GM12878 (cell line): ENCODE measurements around the gene RIC8B. TPM values are rescaled to one million over a fixed set of nuclear protein-coding genes. Genes with fewer than 3 reads are reported as not detected.

ENCODE experiments used
- ATAC-seq: fragments of 200-7000 bp; cut with Tn5 transposase; 3 replicates; pipeline ENCODE4 v1.9.1; 2020; ENCODE audit warnings: mild to moderate bottlenecking, moderate library complexity
- BruUV-seq: library from RNA; stranded (reverse); fragments of 400-500 nt; replicated peaks from 2 replicates; lab custom pipeline; 2021; lab: Mats Ljungman, UMichigan
- CTCF ChIA-PET: fragments of 300-600 bp; sonication (Branson Sonifier 250); formaldehyde crosslinking; extraction: SDS; loops from one replicate; lab custom pipeline; 2021; ENCODE audit warnings: inconsistent platforms; lab: Yijun Ruan, JAX
- POLR2A ChIA-PET: fragments of 350-600 bp; formaldehyde crosslinking; extraction: SDS; loops from one replicate; lab custom pipeline; 2021; ENCODE audit warnings: inconsistent platforms; lab: Charles Lee
- RAD21 ChIA-PET: fragments of 300-600 bp; sonication (Branson Sonifier 250); formaldehyde crosslinking; loops from one replicate; lab custom pipeline; 2023; ENCODE audit warnings: antibody characterized with exemption; ENCODE audit not compliant: unreplicated experiment; lab: Charles Lee
- SMC1A ChIA-PET: fragments of 300-600 bp; sonication (Branson Sonifier 250); formaldehyde crosslinking; loops from one replicate; lab custom pipeline; 2023; ENCODE audit not compliant: unreplicated experiment, uncharacterized antibody; lab: Charles Lee
- DNase-seq: peaks from one replicate; pipeline ENCODE4 v3.0.0-alpha.2; 2011; ENCODE audit warnings: low read depth, low spot score
- FAIRE-seq: peaks from 3 replicates; lab custom pipeline; 2011; peaks lifted over from hg19 to GRCh38; lab: Jason Lieb, UNC
- H2AFZ ChIP-seq: 2 replicates; pipeline ENCODE4 v1.6.0; 2011; ENCODE audit warnings: low read depth, low read length, control low read depth; ENCODE audit not compliant: control insufficient read depth
- H3K27ac ChIP-seq: 2 replicates; pipeline ENCODE4 v1.5.1; 2011; ENCODE audit warnings: control low read depth; ENCODE audit not compliant: control insufficient read depth, insufficient read depth
- H3K27me3 ChIP-seq, 2 experiments: replicated peaks in 1 of 2; 2 replicates each; pipeline versions ENCODE4 v1.6.0 to v1.6.1; 2011; ENCODE audit warnings: low read length in 1 of 2; ENCODE audit not compliant: control insufficient read depth in 2 of 2, insufficient read depth in 2 of 2
- H3K36me3 ChIP-seq, 2 experiments: 2 replicates each; pipeline ENCODE4 v1.5.1; 2011; ENCODE audit warnings: low read length in 1 of 2; ENCODE audit not compliant: control insufficient read depth in 2 of 2, insufficient read depth in 2 of 2
- H3K4me1 ChIP-seq: 2 replicates; pipeline ENCODE4 v1.6.1; 2011; ENCODE audit warnings: mild to moderate bottlenecking, low read length, moderate library complexity, mixed read lengths; ENCODE audit not compliant: control insufficient read depth, insufficient read depth
- H3K4me2 ChIP-seq: 2 replicates; pipeline ENCODE4 v1.6.0; 2011; ENCODE audit warnings: control low read depth; ENCODE audit not compliant: control insufficient read depth, insufficient read depth
- H3K4me3 ChIP-seq: fragments of 200-600 bp; sonication (generic); 2 replicates; pipeline ENCODE4 v1.5.1; 2016
- H3K79me2 ChIP-seq: 2 replicates; pipeline ENCODE4 v1.6.0; 2011; ENCODE audit warnings: low read length; ENCODE audit not compliant: control insufficient read depth, insufficient read depth
- H3K9ac ChIP-seq: 2 replicates; pipeline ENCODE4 v1.8.0; 2011; ENCODE audit warnings: low read length, control low read depth, mixed read lengths; ENCODE audit not compliant: control insufficient read depth, insufficient read depth
- H3K9me3 ChIP-seq: replicated peaks from 3 replicates; pipeline ENCODE4 v1.5.1; 2011; ENCODE audit warnings: mild to moderate bottlenecking, low read length; ENCODE audit not compliant: control insufficient read depth, insufficient read depth
- H4K20me1 ChIP-seq: 2 replicates; pipeline ENCODE4 v1.6.0; 2011; ENCODE audit not compliant: control insufficient read depth, insufficient read depth
- FOXK2 ChIP-seq: fragments of 450-650 bp; IDR thresholded peaks from 2 replicates; pipeline ENCODE4 v1.6.1; 2017; ENCODE audit warnings: mild to moderate bottlenecking, moderate library complexity
- IKZF2 ChIP-seq, 2 experiments: fragments of 450-650 bp; IDR thresholded peaks; 2 replicates each; pipeline ENCODE4 v1.6.1; 2017; ENCODE audit warnings: mild to moderate bottlenecking in 2 of 2, moderate library complexity in 2 of 2
- KLF5 ChIP-seq: fragments of 450-650 bp; IDR thresholded peaks from 2 replicates; pipeline ENCODE4 v1.6.1; 2014; ENCODE audit warnings: mild to moderate bottlenecking; ENCODE audit not compliant: partially characterized antibody
- MTA2 ChIP-seq: fragments of 450-650 bp; IDR thresholded peaks from 2 replicates; pipeline ENCODE4 v1.6.1; 2016; ENCODE audit warnings: low read depth, mild to moderate bottlenecking, moderate library complexity
- MYB ChIP-seq: fragments of 150-350 bp; IDR thresholded peaks from 2 replicates; pipeline ENCODE4 v1.6.1; 2014; ENCODE audit warnings: mild to moderate bottlenecking, low read depth, low read length, borderline replicate concordance
- MYC ChIP-seq: IDR thresholded peaks from 2 replicates; pipeline ENCODE4 v1.6.1; 2011; ENCODE audit warnings: mild to moderate bottlenecking, low read length, moderate library complexity, inconsistent platforms; ENCODE audit not compliant: insufficient read depth, insufficient replicate concordance, insufficient read length, severe bottlenecking
- PAX8 ChIP-seq: fragments of 450-650 bp; IDR thresholded peaks from 2 replicates; pipeline ENCODE4 v1.6.1; 2017; ENCODE audit warnings: mild to moderate bottlenecking, moderate library complexity
- POLR2A ChIP-seq: IDR thresholded peaks from 2 replicates; pipeline ENCODE4 v1.6.1; 2011; ENCODE audit warnings: low read depth, mild to moderate bottlenecking, low read length
- RAD21 ChIP-seq: IDR thresholded peaks from 2 replicates; pipeline ENCODE4 v1.6.1; 2011; ENCODE audit warnings: mild to moderate bottlenecking, low read depth, low read length, moderate library complexity; ENCODE audit not compliant: insufficient read depth
- SUPT20H ChIP-seq: IDR thresholded peaks from 2 replicates; pipeline ENCODE4 v1.6.1; 2011; ENCODE audit warnings: low read depth, mild to moderate bottlenecking, low read length, moderate library complexity, borderline replicate concordance; ENCODE audit not compliant: control insufficient read depth
- in situ Hi-C: fragments of 300-500 bp; cut with MboI; formaldehyde crosslinking; loops from 9 replicates; pipeline ENCODE4 v1.14.3; 2018; ENCODE audit warnings: mixed read lengths
- intact Hi-C: fragments of 100-400 bp; cut with micrococcal nuclease; formaldehyde crosslinking; loops from one replicate; pipeline ENCODE4 v1.14.2; 2022; ENCODE audit not compliant: unreplicated experiment
- polyA plus RNA-seq, 11 experiments: library from polyadenylated mRNA; depleted of rRNA in 4 of 11; unstranded in 6 of 11; stranded (reverse) in 5 of 11; fragments of >200 nt; fragmentation: Nextera tagmentation in 4 of 11; fragmentation: Illumina TruSeq in 1 of 11; extraction: Ambion mirVana in 4 of 11; extraction: Trizol in 1 of 11; gene quantifications; 1 replicate in 1 of 11; 2 replicates in 10 of 11; pipeline versions ENCODE4 v1.2.1 to v1.2.3, GENCODE V29; 2011 to 2016; ENCODE audit warnings: inconsistent platforms in 2 of 11, missing spikeins in 2 of 11, low read depth in 1 of 11
- total RNA-seq, 4 experiments: library from RNA; depleted of rRNA in 3 of 4; stranded (reverse); fragments of >200 nt in 3 of 4; fragmentation: Illumina TruSeq in 1 of 4; extraction: Trizol in 1 of 4; gene quantifications; 2 replicates each; pipeline versions ENCODE4 v1.2.1 to v1.2.3, GENCODE V29; 2013 to 2021
- TF ChIP-seq, protein P1 (sequence below): IDR thresholded peaks from 2 replicates; pipeline ENCODE4 v1.6.1; 2012; ENCODE audit warnings: low read depth, low read length, improper control_type of control experiment
- TF ChIP-seq, protein P2 (sequence below): fragments of 450-650 bp; IDR thresholded peaks from 2 replicates; pipeline ENCODE4 v1.6.1; 2014; ENCODE audit warnings: mild to moderate bottlenecking
- TF ChIP-seq, protein P3 (sequence below): fragments of 450-650 bp; IDR thresholded peaks from 2 replicates; pipeline ENCODE4 v1.6.1; 2017; ENCODE audit warnings: mild to moderate bottlenecking, moderate library complexity
- TF ChIP-seq, protein P4 (sequence below): fragments of 450-650 bp; IDR thresholded peaks from 2 replicates; pipeline ENCODE4 v1.6.1; 2017; ENCODE audit warnings: mild to moderate bottlenecking, low read depth, inconsistent platforms; ENCODE audit not compliant: poor library complexity, severe bottlenecking
- TF ChIP-seq, protein P5 (sequence below): IDR thresholded peaks from 2 replicates; pipeline ENCODE4 v1.6.1; 2011; ENCODE audit warnings: low read depth, low read length, improper control_type of control experiment, borderline replicate concordance

Gene RIC8B
- total and polyA plus RNA-seq, 10 of the 15 experiments (the other 5 are each of a cell fraction or from before 2014, with no cell fraction given): 2.3 to 10.8 (median 6.2) TPM

DNA sequence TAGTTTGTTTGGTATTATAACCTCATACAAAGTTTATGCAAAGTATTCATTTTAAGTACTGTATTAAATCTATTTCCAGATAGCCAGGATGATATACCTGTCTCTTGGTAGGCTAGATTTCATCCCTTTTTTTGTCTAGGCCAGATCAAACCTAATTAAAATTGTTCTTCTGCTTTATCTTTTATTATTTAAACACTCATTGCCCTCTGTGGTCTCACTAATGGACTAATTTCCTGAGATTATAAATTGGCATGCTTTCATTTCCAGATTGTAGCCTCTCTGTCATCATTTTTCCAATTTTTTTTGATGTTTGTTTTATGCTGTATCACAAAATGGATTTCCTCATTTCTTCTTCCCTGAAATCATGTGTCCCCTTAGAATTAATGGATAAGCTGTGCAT, 95.6 kb downstream of the RIC8B start:
- no TSS peak for BruUV-seq
- ChIA-PET POLR2A (no interaction called here), RAD21 (interaction anchor here (1.1 kb wide), 1 partner anchor 28 kb away, joined by 5 read pairs; no protein-coding TSS in a partner anchor)
- TF ChIP-seq, protein P1, sequence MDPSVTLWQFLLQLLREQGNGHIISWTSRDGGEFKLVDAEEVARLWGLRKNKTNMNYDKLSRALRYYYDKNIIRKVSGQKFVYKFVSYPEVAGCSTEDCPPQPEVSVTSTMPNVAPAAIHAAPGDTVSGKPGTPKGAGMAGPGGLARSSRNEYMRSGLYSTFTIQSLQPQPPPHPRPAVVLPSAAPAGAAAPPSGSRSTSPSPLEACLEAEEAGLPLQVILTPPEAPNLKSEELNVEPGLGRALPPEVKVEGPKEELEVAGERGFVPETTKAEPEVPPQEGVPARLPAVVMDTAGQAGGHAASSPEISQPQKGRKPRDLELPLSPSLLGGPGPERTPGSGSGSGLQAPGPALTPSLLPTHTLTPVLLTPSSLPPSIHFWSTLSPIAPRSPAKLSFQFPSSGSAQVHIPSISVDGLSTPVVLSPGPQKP: no peak
- TF ChIP-seq, protein P2, sequence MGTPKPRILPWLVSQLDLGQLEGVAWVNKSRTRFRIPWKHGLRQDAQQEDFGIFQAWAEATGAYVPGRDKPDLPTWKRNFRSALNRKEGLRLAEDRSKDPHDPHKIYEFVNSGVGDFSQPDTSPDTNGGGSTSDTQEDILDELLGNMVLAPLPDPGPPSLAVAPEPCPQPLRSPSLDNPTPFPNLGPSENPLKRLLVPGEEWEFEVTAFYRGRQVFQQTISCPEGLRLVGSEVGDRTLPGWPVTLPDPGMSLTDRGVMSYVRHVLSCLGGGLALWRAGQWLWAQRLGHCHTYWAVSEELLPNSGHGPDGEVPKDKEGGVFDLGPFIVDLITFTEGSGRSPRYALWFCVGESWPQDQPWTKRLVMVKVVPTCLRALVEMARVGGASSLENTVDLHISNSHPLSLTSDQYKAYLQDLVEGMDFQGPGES: no peak
- TF ChIP-seq IKZF2 (IDR thresholded peaks at IDR 0.05) (no peak), PAX8 (no peak), POLR2A (no peak), RAD21 (no peak), FOXK2 (no peak), MYB (no peak), KLF5 (no peak), MYC (no peak), MTA2 (no peak), SUPT20H (no peak)
- TF ChIP-seq, protein P3, sequence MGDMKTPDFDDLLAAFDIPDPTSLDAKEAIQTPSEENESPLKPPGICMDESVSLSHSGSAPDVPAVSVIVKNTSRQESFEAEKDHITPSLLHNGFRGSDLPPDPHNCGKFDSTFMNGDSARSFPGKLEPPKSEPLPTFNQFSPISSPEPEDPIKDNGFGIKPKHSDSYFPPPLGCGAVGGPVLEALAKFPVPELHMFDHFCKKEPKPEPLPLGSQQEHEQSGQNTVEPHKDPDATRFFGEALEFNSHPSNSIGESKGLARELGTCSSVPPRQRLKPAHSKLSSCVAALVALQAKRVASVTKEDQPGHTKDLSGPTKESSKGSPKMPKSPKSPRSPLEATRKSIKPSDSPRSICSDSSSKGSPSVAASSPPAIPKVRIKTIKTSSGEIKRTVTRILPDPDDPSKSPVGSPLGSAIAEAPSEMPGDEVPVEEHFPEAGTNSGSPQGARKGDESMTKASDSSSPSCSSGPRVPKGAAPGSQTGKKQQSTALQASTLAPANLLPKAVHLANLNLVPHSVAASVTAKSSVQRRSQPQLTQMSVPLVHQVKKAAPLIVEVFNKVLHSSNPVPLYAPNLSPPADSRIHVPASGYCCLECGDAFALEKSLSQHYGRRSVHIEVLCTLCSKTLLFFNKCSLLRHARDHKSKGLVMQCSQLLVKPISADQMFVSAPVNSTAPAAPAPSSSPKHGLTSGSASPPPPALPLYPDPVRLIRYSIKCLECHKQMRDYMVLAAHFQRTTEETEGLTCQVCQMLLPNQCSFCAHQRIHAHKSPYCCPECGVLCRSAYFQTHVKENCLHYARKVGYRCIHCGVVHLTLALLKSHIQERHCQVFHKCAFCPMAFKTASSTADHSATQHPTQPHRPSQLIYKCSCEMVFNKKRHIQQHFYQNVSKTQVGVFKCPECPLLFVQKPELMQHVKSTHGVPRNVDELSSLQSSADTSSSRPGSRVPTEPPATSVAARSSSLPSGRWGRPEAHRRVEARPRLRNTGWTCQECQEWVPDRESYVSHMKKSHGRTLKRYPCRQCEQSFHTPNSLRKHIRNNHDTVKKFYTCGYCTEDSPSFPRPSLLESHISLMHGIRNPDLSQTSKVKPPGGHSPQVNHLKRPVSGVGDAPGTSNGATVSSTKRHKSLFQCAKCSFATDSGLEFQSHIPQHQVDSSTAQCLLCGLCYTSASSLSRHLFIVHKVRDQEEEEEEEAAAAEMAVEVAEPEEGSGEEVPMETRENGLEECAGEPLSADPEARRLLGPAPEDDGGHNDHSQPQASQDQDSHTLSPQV: no peak
- TF ChIP-seq, protein P4, sequence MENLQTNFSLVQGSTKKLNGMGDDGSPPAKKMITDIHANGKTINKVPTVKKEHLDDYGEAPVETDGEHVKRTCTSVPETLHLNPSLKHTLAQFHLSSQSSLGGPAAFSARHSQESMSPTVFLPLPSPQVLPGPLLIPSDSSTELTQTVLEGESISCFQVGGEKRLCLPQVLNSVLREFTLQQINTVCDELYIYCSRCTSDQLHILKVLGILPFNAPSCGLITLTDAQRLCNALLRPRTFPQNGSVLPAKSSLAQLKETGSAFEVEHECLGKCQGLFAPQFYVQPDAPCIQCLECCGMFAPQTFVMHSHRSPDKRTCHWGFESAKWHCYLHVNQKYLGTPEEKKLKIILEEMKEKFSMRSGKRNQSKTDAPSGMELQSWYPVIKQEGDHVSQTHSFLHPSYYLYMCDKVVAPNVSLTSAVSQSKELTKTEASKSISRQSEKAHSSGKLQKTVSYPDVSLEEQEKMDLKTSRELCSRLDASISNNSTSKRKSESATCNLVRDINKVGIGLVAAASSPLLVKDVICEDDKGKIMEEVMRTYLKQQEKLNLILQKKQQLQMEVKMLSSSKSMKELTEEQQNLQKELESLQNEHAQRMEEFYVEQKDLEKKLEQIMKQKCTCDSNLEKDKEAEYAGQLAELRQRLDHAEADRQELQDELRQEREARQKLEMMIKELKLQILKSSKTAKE: no peak
- TF ChIP-seq, protein P5, sequence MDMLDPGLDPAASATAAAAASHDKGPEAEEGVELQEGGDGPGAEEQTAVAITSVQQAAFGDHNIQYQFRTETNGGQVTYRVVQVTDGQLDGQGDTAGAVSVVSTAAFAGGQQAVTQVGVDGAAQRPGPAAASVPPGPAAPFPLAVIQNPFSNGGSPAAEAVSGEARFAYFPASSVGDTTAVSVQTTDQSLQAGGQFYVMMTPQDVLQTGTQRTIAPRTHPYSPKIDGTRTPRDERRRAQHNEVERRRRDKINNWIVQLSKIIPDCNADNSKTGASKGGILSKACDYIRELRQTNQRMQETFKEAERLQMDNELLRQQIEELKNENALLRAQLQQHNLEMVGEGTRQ: no peak

More for the DNA sequence above, 95.6 kb downstream of the RIC8B start:
- ChIA-PET SMC1A (no interaction called here), CTCF (no interaction called here)
- intact Hi-C loops: no loop called here
- Histone ChIP-seq H3K4me1 (no peaks in the 10 kb centered on the region), H3K27me3 (no peaks in the 10 kb centered on the region), H3K4me3 (no peak overlapping the region), H3K9me3 (no peaks in the 10 kb centered on the region), H3K9ac (no peak overlapping the region), H3K27ac (no peak overlapping the region), H2AFZ (no peak overlapping the region), H3K36me3 (no peaks in the 10 kb centered on the region), H4K20me1 (no peaks in the 10 kb centered on the region), H3K79me2 (no peaks in the 10 kb centered on the region), H3K4me2 (no peak overlapping the region)
- in situ Hi-C loops: no loop called here
- ATAC-seq: no peak
- DNase-seq: no peak
- FAIRE-seq: no peak
